ENCODE data around the gene CENPQ. TPM values are rescaled to one million over a fixed set of nuclear protein-coding genes. Genes with fewer than 3 reads are reported as not detected.

Gene CENPQ
- total and polyA plus RNA-seq, 2 of the 13 experiments (the other 11 are each of a cell fraction or from before 2014, with no cell fraction given): 9.1 to 20.1 TPM

GRCh38 chr6:49522710-49523593, 59.8 kb downstream of the CENPQ start (continued):
- no peak for TF ChIP-seq SETDB1 (CRISPR knock-in tag; IDR thresholded peaks at IDR 0.05; ENCODE audit: borderline replicate concordance)
- peak; percentile 86 for TF ChIP-seq SKI (IDR thresholded peaks at IDR 0.05; ENCODE audit: partially characterized antibody)
- peak; percentile 98 for TF ChIP-seq HDAC2 (CRISPR knock-in tag; IDR thresholded peaks at IDR 0.05)
- TF ChIP-seq ZNF441 (CRISPR knock-in tag; IDR thresholded peaks at IDR 0.05; ENCODE audit: borderline replicate concordance): peak; percentile 88
- peak; percentile 65; the same call in 1 of the 2 replicates for TF ChIP-seq ZNF3 (CRISPR knock-in tag; IDR thresholded peaks at IDR 0.05)
- TF ChIP-seq ZNF331 (CRISPR knock-in tag; IDR thresholded peaks at IDR 0.05): peak; percentile 80
- TF ChIP-seq EP300 (IDR thresholded peaks at IDR 0.05; ENCODE audit: low read depth in 2 of 2, low read length in 2 of 2): peak; percentile 89 to 99
- peak; percentile 94 for TF ChIP-seq EP300 (CRISPR knock-in tag; IDR thresholded peaks at IDR 0.05; ENCODE audit: borderline replicate concordance)
- TF ChIP-seq REXO4 (CRISPR knock-in tag; IDR thresholded peaks at IDR 0.05; ENCODE audit: borderline replicate concordance): no peak
- peak; percentile 77; the same call in 1 of the 2 replicates for TF ChIP-seq ZFP82 (CRISPR knock-in tag; IDR thresholded peaks at IDR 0.05; ENCODE audit: borderline replicate concordance)
- TF ChIP-seq ZNF281 (CRISPR knock-in tag; IDR thresholded peaks at IDR 0.05; ENCODE audit: borderline replicate concordance): peak; percentile 73; the same call in 1 of the 2 replicates
- peak; percentile 85; the same call in 1 of the 2 replicates for TF ChIP-seq ARHGAP35 (CRISPR knock-in tag; IDR thresholded peaks at IDR 0.05; ENCODE audit: borderline replicate concordance)
- peak; percentile 86 for TF ChIP-seq ZBTB7B (CRISPR knock-in tag; IDR thresholded peaks at IDR 0.05)
- TF ChIP-seq ZNF746 (CRISPR knock-in tag; IDR thresholded peaks at IDR 0.05): peak; percentile 75; the same call in 1 of the 2 replicates
- TF ChIP-seq TCF7 (IDR thresholded peaks at IDR 0.05; ENCODE audit: low read depth): peak; percentile 83
- TF ChIP-seq GMEB2 (CRISPR knock-in tag; IDR thresholded peaks at IDR 0.05; ENCODE audit: low read depth): no peak
- no peak for TF ChIP-seq ZNF275 (CRISPR knock-in tag; IDR thresholded peaks at IDR 0.05; ENCODE audit: borderline replicate concordance)
